HepG2 (cell line): Measurements from ENCODE around the gene COPA. TPM values are rescaled to one million over a fixed set of nuclear protein-coding genes. Genes with fewer than 3 reads are reported as not detected.

ENCODE experiments used
- ARNT2 ChIP-seq: sonication (generic); formaldehyde crosslinking; IDR thresholded peaks from 2 replicates; pipeline ENCODE4 v1.8.0; 2022; ENCODE audit warnings: mild to moderate bottlenecking, low read depth, missing genetic modification reagents, moderate library complexity
- CERS6 ChIP-seq: sonication (generic); formaldehyde crosslinking; IDR thresholded peaks from 2 replicates; pipeline ENCODE4 v1.5.0; 2020; ENCODE audit warnings: missing genetic modification reagents
- DR1 ChIP-seq: sonication (generic); formaldehyde crosslinking; IDR thresholded peaks from 2 replicates; pipeline ENCODE4 v1.8.0; 2021; ENCODE audit warnings: mild to moderate bottlenecking, missing genetic modification reagents, inconsistent platforms
- EED ChIP-seq: sonication (generic); formaldehyde crosslinking; IDR thresholded peaks from 2 replicates; pipeline ENCODE4 v1.5.0; 2020; ENCODE audit warnings: mild to moderate bottlenecking, missing genetic modification reagents
- ETV6 ChIP-seq: sonication (generic); formaldehyde crosslinking; conservative IDR thresholded peaks from 2 replicates; pipeline ENCODE4 v1.4.0; 2020; ENCODE audit warnings: missing genetic modification reagents
- HHEX ChIP-seq: IDR thresholded peaks from 2 replicates; pipeline ENCODE4 v1.6.1; 2016; ENCODE audit warnings: control low read depth
- PCBP2 ChIP-seq: fragments of 200-400 bp; formaldehyde crosslinking; optimal IDR thresholded peaks from 2 replicates; pipeline ENCODE3; 2018; ENCODE audit warnings: low read length, low read depth; ENCODE audit not compliant: poor library complexity, severe bottlenecking
- SCMH1 ChIP-seq: sonication (generic); formaldehyde crosslinking; IDR thresholded peaks from 2 replicates; pipeline ENCODE4 v1.9.0; 2021; ENCODE audit warnings: missing genetic modification reagents, mild to moderate bottlenecking, borderline replicate concordance
- TBX2 ChIP-seq: sonication (generic); formaldehyde crosslinking; IDR thresholded peaks from 2 replicates; pipeline ENCODE4 v1.5.0; 2020; ENCODE audit warnings: missing genetic modification reagents, mild to moderate bottlenecking, borderline replicate concordance
- TFAP4 ChIP-seq: sonication (generic); IDR thresholded peaks from 2 replicates; pipeline ENCODE4 v1.6.1; 2016; ENCODE audit warnings: low read depth, borderline replicate concordance
- TFDP1 ChIP-seq: IDR thresholded peaks from 2 replicates; pipeline ENCODE4 v1.6.1; 2016; ENCODE audit warnings: missing compliant biosample characterization, missing genetic modification reagents, borderline replicate concordance
- ZFP37 ChIP-seq: sonication (generic); formaldehyde crosslinking; IDR thresholded peaks from 2 replicates; pipeline ENCODE4 v1.4.0; 2020; ENCODE audit warnings: missing genetic modification reagents, borderline replicate concordance
- ZNF333 ChIP-seq: sonication (generic); formaldehyde crosslinking; IDR thresholded peaks from 2 replicates; pipeline ENCODE4 v1.4.0; 2020; ENCODE audit warnings: mild to moderate bottlenecking, missing genetic modification reagents, borderline replicate concordance
- ZNF343 ChIP-seq: sonication (generic); formaldehyde crosslinking; IDR thresholded peaks from 2 replicates; pipeline ENCODE4 v1.4.0; 2020; ENCODE audit warnings: mild to moderate bottlenecking, missing genetic modification reagents
- ZNF431 ChIP-seq: sonication (generic); formaldehyde crosslinking; IDR thresholded peaks from 2 replicates; pipeline ENCODE4 v1.9.0; 2022; ENCODE audit warnings: missing genetic modification reagents, low read depth, mild to moderate bottlenecking, borderline replicate concordance
- ZNF512 ChIP-seq: sonication (generic); formaldehyde crosslinking; IDR thresholded peaks from 2 replicates; pipeline ENCODE4 v1.4.0; 2020; ENCODE audit warnings: mild to moderate bottlenecking, missing genetic modification reagents
- ZNF543 ChIP-seq: sonication (generic); formaldehyde crosslinking; IDR thresholded peaks from 2 replicates; pipeline ENCODE4 v1.4.0; 2020; ENCODE audit warnings: mild to moderate bottlenecking, missing genetic modification reagents
- ZNF552 ChIP-seq: sonication (generic); formaldehyde crosslinking; IDR thresholded peaks from 2 replicates; pipeline ENCODE4 v1.9.0; 2022; ENCODE audit warnings: missing genetic modification reagents, mild to moderate bottlenecking, borderline replicate concordance
- ZNF674 ChIP-seq: sonication (generic); formaldehyde crosslinking; IDR thresholded peaks from 2 replicates; pipeline ENCODE4 v1.5.0; 2020; ENCODE audit warnings: low read depth, mild to moderate bottlenecking, missing genetic modification reagents
- ZNF883 ChIP-seq: sonication (generic); formaldehyde crosslinking; IDR thresholded peaks from 2 replicates; pipeline ENCODE4 v1.5.1; 2020; ENCODE audit warnings: mild to moderate bottlenecking, missing genetic modification reagents; ENCODE audit errors: not compliant biosample characterization
- polyA plus RNA-seq, 8 experiments: library from polyadenylated mRNA; depleted of rRNA in 3 of 8; stranded (reverse) in 7 of 8; unstranded in 1 of 8; fragments of >200 nt; fragmentation: Illumina TruSeq in 4 of 8; extraction: Trizol in 4 of 8; gene quantifications; 2 replicates each; pipeline versions ENCODE4 v1.2.1 to v1.2.3, GENCODE V29; 2011 to 2016; ENCODE audit warnings: low read depth in 4 of 8, missing spikeins in 1 of 8, mixed read lengths in 1 of 8; ENCODE audit not compliant: insufficient read depth in 1 of 8
- total RNA-seq, 5 experiments: library from RNA; depleted of rRNA; stranded (reverse); fragments of >200 nt; fragmentation: Illumina TruSeq; extraction: Trizol; gene quantifications; 2 replicates each; pipeline ENCODE4 v1.2.3, GENCODE V29; 2016; ENCODE audit warnings: low read depth in 1 of 5
- TF ChIP-seq, protein P1 (sequence below): sonication (generic); formaldehyde crosslinking; IDR thresholded peaks from 2 replicates; pipeline ENCODE4 v1.4.0; 2020; ENCODE audit warnings: low read depth, mild to moderate bottlenecking, missing genetic modification reagents

The COPA gene
- total and polyA plus RNA-seq, 2 of the 13 experiments (the other 11 are each of a cell fraction or from before 2014, with no cell fraction given), result 160 to 197 TPM

DNA sequence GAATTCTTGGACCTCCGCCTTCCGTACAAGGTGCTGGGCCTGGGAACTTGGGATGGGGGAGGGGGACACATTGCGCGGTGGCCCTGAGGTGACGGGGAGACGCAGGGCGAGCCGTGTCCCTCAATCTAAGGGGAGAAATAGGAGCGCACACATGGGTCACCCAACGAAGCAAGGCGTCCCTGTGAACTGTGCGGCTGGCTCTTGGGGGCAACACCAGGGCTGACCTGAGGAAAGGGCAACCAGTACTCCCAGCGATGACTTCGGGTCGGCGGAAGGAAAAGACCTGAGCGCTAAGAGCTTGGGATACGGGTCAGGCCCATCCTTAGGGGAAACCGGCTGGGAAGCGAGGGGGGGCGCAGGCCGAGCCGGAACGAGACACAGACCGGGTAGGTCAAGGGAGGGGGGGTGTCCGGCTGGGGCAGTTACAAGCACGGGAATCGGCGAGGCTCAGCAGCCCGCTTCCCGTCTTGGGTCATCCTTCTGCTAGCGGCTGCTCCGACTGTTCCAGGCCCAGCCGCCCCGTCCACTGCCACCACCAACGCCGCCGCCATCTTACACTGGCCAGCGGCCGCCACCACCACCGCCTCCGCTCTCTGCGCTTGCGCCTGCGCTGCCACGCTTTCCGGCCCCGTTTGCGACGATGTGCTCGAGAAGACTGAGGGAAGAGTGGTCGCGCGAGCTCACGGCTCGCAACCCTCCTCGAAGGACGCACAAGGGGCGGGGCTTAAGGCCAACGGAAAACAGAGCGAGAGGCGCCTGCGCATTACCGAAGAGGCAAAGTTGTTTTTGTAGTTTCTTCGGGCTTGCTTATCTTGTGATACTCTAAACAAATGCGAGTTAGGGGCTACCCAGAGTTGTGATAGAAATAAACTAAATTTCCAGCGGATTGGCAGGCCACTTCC lies 80.9 kb downstream of the COPA start, which contains the start of gene DCAF8 (continued):
- TF ChIP-seq CERS6 (no peak), ZNF674 (no peak), SCMH1 (CRISPR knock-in tag) (no peak), DR1 (CRISPR knock-in tag) (peak; percentile 89), ZNF333 (CRISPR knock-in tag) (no peak; the same call in 1 of the 2 replicates), ZNF883 (CRISPR knock-in tag) (no peak), ZNF543 (no peak), ZFP37 (no peak), ARNT2 (CRISPR knock-in tag) (peak; percentile 92), TBX2 (CRISPR knock-in tag) (peak; percentile 71), PCBP2 (no peak), ZNF343 (CRISPR knock-in tag) (peak; percentile 86; the same call in 1 of the 2 replicates), ZNF512 (CRISPR knock-in tag) (no peak; the same call in 1 of the 2 replicates), HHEX (CRISPR knock-in tag) (no peak), ETV6 (CRISPR knock-in tag) (no peak), ZNF552 (peak; percentile 69; the same call in 1 of the 2 replicates), TFAP4 (no peak), TFDP1 (CRISPR knock-in tag) (peak; percentile 56; the same call in 1 of the 2 replicates), ZNF431 (no peak), EED (CRISPR knock-in tag) (peak; percentile 63; the same call in 1 of the 2 replicates)
- TF ChIP-seq, protein P1, sequence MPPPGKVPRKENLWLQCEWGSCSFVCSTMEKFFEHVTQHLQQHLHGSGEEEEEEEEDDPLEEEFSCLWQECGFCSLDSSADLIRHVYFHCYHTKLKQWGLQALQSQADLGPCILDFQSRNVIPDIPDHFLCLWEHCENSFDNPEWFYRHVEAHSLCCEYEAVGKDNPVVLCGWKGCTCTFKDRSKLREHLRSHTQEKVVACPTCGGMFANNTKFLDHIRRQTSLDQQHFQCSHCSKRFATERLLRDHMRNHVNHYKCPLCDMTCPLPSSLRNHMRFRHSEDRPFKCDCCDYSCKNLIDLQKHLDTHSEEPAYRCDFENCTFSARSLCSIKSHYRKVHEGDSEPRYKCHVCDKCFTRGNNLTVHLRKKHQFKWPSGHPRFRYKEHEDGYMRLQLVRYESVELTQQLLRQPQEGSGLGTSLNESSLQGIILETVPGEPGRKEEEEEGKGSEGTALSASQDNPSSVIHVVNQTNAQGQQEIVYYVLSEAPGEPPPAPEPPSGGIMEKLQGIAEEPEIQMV, result no peak
